EL (cell line): ENCODE measurements around the gene LIN54.
"Not testable (repeated sequence)": the region's sequence is repeated elsewhere in the genome, so short reads cannot be mapped to it uniquely, and the experiment has no call there.

Source experiments
- DNase-seq: peaks from one replicate; pipeline ENCODE4 v3.0.0-alpha.2; 2016

LIN54 gene

DNA sequence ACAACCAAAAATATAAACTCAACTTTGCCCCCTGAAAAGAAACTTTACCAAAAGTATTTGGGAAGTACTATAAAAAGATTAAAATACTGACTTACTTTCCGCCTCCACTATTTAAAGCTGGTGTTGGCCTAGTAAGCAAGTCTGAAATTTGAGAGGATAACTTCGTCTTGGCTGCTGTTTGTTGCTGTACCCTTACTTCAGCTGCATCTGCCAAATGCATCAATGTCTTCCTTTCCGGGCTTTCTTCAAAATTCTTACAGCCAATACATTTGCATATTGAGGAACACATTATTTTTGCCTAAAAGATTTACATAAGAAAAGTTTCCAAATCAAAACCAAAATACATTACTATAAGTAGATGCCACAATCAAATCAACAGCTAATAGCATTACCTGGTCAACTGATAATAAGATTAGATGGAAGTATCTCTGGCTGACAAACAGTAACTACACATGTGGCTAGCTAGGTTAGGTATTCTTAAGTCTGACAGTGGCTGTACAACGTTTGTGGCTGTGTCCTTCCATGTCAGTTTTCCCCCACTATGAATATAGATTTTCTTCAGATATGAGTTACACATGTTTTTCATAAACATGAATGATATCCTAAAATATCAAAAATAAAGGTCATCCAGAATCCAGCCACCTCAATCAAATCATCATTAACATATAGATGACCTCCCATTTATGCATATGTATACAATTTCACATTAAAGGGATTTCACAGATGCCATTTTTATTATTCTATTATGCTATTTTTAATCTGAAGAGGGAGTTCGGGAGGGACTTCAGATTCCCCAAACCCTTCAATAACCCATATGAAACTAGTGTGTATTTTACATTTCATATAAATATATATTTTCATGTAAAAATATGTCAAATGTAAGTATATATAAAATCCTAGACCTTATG, 79.5 kb downstream of the LIN54 start:
- DNase-seq = no peak

DNA sequence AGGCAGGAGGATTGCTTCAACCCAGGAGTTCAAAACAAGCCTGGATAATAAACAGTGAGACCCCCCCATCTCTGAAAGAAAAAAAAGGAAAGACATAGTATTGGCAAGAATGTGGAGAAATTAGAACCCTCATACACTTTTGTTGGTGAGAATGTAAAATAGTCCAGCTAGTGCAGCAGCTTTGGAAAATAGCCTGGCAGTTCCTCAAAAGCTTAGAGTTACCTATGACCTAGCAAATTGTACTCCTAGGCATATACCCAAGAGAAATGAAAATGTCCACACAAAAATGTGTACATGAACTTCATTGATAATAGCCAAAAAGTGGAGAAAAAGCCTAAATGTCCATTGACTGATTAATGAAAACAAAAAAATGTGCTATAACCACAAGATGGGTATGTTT, 88.8 kb downstream of the LIN54 start:
- no peak for DNase-seq

GRCh38 chr4:82919386-82919785, 91.2 kb downstream of the LIN54 start:
- no peak for DNase-seq

DNA sequence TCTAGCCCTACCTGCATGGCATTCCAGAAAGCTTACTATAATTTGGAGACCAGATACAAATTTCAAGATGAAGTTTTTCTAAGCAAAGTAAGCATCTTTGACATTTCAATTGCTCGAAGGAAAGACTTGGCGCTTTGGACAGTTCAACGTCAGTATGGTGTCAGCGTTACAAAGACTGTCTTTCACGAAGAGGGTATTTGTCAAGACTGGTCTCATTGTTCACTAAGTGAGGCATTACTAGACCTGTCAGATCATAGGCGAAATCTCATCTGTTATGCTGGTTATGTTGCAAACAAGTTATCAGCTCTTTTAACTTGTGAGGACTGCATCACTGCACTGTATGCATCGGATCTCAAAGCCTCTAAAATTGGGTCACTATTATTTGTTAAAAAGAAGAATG, 92.5 kb downstream of the LIN54 start:
- no peak for DNase-seq

DNA sequence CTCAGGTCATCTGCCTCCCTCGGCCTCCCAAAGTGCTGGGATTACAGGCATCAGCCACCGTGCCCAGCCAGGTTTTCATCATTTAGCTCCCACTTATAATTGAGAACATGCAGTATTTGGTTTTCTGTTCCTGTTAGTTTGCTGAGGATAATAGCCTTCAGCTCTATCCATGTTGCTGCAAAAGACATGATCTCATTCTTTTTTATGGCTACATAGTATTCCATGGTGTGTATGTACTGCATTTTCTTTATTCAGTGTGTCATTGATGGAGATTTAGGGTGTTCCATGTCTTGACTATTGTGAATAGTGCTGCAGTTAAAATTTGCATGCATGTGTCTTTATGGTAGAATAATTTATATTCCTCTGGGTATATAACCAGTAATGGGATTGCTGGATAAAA, 96.7 kb downstream of the LIN54 start:
- DNase-seq = not testable (repeated sequence)

DNA sequence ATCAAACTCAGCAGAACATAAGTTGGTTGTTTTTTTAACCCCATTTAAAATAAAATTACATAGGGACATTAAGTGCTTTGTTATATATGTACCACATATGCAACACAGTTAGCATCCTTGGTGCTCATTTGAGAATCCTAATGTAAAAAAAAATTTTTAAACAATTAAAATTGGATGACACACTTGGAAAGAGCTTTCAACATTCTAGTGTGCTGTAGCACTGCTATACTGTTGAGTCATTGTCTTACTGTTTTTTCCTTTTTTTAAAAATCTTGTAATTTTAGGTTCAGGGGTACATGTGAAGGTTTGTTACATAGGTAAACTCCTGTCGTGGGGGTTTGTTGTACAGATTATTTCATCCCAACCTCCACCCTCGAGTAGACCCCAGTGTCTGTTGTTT, 97.3 kb downstream of the LIN54 start:
- no peak for DNase-seq

DNA sequence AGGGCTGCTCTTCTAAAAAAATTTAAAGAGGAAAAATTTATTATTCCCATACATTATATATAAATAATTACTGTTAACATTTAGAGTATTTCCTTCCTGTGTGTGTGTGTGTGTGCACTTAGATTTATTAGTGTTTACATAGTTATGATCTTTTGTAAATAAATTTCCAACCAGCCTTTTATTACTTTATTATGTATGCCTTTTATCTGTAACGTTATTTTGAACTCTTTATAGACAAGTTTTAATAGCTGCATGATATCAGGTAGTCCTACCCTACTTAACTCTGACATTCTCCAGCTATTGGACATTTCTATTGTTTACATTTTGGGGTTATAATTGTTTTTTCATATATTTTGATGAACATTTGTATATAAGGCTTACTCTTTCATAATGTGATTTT, 101.3 kb downstream of the LIN54 start:
- DNase-seq = no peak

DNA sequence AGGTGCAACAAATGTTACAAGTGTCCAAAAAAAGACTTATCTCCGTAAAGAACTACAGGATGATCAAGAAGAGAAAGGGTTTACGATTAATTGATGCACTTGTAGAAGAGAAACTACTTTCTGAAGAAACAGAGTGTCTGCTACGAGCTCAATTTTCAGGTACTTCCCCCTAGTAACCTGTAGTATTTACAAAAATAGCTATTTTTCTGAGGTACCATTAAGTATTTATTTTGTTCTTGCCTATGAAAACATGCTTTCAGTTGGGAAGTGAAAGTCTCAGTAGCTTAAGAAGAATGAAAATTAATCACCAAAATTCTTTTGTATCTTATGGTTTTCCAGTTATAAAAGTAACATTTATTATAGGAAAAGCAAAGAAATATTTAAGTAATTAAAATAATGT, 104.2 kb downstream of the LIN54 start:
- no peak for DNase-seq

DNA sequence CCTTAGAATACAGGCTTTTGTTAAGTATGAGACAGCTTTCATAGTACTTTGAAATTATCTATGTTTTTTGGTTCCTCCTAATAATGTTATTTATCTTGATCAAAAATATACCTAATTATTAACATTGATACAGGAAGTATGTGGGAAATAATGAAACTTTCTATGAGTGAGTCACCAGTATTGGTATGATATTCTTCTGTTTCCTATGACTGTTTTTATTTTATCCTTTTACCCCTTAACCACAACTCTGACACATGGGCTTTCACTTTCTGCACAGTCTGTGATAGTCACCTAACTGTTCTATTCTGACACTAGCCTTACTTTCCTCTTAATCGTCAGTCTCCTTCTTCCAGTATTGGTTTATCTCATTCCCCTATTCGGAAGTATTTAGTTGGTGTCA, 105.4 kb downstream of the LIN54 start:
- DNase-seq = peak; percentile 69

DNA sequence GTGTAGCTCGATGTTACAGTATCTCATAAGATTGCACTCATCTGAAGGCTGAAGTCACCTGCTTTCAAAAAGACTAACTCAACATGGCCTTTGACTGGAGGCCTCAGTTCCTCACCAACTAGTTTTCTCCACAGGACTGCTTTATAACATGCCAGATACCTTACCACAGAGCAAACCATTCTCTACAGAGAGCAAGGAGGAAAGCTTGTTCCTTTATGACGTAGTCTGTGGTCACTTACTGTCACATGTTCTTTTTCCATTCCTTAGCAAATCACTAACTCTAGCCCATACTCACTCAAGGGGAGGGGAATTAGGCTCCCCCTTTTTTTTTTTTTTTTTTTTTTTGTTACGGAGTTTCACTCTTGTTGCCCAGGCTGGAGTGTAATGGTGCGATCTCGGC, 106.9 kb downstream of the LIN54 start:
- no peak for DNase-seq

DNA sequence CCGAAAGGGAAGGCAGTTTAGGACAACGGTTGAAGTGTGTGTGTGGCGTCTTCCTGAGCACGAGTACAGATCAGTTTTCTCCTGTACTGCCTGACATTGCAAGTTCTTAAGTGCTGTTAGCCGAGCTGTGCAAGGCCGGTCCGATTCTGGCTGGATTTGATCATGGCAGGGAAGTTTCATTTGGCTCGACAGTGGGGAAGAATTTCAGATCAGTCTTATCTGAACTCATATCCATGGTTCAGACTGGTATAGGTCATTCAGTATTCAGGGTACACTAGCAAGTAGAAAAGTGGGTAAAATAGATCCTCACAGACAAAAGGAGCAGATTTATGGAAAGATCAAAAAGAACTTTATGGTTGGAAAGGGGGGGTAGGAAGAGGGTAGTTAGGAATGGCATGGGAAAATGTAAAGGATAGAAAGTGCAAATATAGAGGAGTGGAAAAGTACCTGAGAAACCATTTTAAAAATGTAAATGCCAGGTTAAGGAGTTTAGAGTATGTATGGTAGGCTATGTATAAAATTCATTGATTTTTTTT, 109.4 kb downstream of the LIN54 start:
- DNase-seq = no peak

DNA sequence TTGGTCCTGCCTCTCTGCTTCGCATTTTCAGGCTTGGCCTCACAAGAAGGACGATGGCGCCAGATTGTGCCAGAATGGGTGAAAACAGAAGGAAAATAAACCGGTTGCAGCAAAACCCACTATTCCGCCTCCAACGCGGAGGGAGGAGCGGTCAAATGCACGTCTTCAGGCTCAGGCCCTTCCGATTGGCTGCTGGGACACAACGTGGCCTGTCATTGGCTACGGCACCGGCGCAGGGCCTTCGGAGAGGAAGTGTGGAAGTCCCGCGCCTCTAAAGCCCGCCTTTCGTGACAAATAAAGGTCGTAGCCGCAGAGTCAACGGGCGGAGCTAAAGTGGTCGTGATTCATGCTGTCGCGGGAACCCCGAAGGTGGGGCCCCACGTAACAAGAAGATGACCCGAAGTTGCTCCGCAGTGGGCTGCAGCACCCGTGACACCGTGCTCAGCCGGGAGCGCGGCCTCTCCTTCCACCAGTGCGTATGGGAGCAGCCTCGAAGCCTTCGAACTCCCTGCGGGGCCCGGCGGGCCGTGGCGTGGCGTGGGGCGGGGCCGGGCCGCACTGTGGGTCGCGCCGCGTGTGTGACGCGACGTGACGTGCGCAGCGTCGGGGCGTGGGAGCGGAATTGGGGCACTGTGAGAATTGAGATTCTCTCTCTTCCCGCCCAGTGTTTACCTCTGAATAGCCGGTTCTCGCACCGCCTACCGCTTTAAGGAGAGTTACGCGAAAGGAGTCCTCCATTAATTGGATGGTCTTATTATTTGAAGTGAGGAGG, 110.0 kb downstream of the LIN54 start, which contains the start of gene THAP9:
Gene THAP9 (plus strand): TSS at position 325 of the 772 bp plus-strand sequence. CDS start 68 bp downstream, at position 393.
- peak; percentile 100 for DNase-seq

DNA sequence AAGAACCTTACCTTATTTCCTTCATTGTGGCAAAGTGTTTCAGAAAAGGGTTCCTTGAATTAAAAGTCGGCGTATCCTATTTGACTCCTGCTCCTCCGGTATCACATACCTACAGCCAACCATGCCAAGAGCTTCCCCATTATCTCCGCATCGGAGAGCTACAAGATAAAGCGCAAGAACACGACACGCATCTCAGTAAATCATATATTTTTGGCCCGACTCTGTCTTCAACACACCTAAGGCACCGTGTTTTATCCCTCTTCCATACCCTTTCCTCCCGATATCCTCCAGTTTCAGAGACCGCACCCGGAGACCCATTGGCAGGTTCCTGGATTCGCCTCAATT, 110.6 kb downstream of the LIN54 start:
- no peak for DNase-seq

- DNase-seq = peak; percentile 19
Measured at GRCh38 chr4:82899374-82900065, 111.1 kb downstream of the LIN54 start.

GRCh38 chr4:82898322-82899243, 112.0 kb downstream of the LIN54 start:
- DNase-seq = peak; percentile 85

DNA sequence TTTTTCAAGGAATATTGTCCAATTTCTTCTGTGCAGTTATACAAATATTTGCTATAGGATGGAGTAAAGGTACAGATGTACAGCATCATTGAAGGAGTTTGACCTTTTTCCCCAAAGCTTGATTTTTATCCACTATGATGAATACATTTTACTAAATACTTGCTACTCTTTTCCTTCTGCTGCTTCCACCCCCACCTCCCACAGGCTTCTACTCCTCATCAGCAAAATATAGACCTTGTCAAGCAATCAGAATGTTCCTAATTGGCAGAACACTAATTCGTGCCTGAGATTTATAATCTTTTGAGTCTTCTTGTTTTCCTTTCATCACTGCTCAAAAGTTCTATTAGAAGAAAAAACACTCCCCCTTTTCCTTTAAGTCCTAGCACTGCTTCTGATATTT, 113.9 kb downstream of the LIN54 start:
- DNase-seq = no peak

- no peak for DNase-seq
Measured at GRCh38 chr4:82893942-82894341, 116.7 kb downstream of the LIN54 start.

DNA sequence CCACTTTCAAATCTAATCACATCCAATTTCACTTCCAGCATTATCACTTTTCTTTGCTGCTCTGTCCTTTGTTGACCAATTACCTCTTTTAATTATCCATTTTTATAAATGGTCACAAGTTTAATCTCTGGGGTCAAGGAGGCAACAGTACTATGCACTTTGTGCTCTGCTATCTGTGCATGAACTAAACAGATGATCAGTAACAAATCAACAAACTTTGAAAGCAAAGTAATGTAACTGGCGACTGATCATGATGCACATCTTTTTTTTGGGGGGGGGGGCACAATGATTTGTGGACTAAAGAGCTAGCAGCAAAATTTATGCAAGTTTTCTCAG, 118.2 kb downstream of the LIN54 start:
- no peak for DNase-seq

GRCh38 chr4:82891707-82892466, 118.7 kb downstream of the LIN54 start:
- DNase-seq = peak; percentile 37

DNA sequence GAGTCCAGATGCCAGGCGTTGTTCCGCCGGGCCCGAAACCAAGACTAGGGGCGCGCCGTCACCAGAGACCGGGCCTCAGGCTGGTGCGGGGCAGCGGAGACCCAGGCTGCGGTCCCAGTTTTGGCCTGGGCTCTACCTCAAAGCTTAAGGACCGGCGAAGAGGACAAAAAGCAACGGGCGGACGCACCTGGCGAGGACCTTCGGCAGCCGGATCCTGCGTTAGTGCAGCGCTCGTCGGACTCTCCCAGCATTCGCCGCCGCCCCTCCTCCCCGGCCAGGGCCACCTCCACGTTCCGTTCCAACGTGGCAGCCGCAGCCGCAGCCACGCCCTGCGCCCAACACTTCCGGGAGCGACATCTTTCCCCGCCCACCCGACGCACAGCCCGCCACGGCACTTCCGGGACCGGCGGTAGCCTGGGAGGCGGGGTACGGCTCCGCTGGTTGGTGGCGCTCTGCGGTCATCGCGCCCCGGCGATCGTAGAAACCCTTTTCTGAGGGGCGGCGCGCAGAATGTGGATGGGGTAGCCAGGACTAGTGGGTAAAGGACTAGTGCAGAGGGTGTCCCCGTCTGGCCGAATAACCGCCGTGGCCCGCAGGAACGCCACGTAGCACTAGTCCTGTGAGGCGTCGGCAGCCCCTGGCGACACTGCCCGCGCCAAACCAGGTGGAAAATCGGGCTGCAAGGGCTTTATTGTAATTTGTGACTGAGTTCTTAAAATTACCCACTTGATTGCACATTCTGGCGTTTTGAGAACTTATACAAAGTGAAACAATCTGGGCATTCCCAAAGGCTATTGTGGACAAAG, 119.5 kb downstream of the LIN54 start, which contains the start of gene SEC31A:
Gene SEC31A (minus strand): TSS at position 253 of the 806 bp plus-strand sequence. CDS start 9,217 bp downstream, outside the sequence.
- peak; percentile 95 for DNase-seq
